OCI-LY7 (cell line): ENCODE measurements around the gene TTC24.

Experiments
- CTCF ChIP-seq: fragments of 200-600 bp; sonication (generic); conservative IDR thresholded peaks from 2 replicates; pipeline ENCODE4 v1.5.1; 2014; ENCODE audit warnings: mild to moderate bottlenecking, antibody characterized with exemption, low read length, moderate library complexity, mixed read lengths
- EZH2phosphoT487 ChIP-seq: fragments of 200-600 bp; sonication (generic); IDR thresholded peaks from 2 replicates; pipeline ENCODE4 v1.6.1; 2018; ENCODE audit warnings: low read depth, borderline replicate concordance, mild to moderate bottlenecking, mixed run types, antibody characterized with exemption, low read length, moderate library complexity, mixed read lengths

GRCh38 chr1:156544592-156545102, 34.9 kb upstream of the TTC24 start:
- TF ChIP-seq CTCF (no peak), EZH2phosphoT487 (no peak)
